ENCODE measurements around the gene TMEM270.

Gene TMEM270

GRCh38 chr7:73851410-73852338, 9.3 kb upstream of the TMEM270 start:
- DNase-seq (ENCODE audit: extremely low read depth in 1 of 2, low read depth in 1 of 2) = no peak

GRCh38 chr7:73852500-73852899, 8.5 kb upstream of the TMEM270 start:
- DNase-seq (ENCODE audit: extremely low read depth in 1 of 2, low read depth in 1 of 2) = no peak

- DNase-seq (ENCODE audit: extremely low read depth in 1 of 2, low read depth in 1 of 2) = no peak
Measured at GRCh38 chr7:73856941-73857340, 4.0 kb upstream of the TMEM270 start.

- no peak for DNase-seq (ENCODE audit: extremely low read depth in 1 of 2, low read depth in 1 of 2)
Measured at GRCh38 chr7:73858807-73859206, 2.2 kb upstream of the TMEM270 start.

GRCh38 chr7:73861305-73861704, 346 bp downstream of the TMEM270 start:
- DNase-seq (ENCODE audit: extremely low read depth in 1 of 2, low read depth in 1 of 2) = no peak

GRCh38 chr7:73864981-73865711, 4.2 kb downstream of the TMEM270 start:
- no peak for DNase-seq (ENCODE audit: extremely low read depth in 1 of 2, low read depth in 1 of 2)

GRCh38 chr7:73865738-73866445, 4.9 kb downstream of the TMEM270 start:
- DNase-seq (ENCODE audit: extremely low read depth in 1 of 2, low read depth in 1 of 2) = no peak

GRCh38 chr7:73866446-73866767, 5.4 kb downstream of the TMEM270 start:
- DNase-seq (ENCODE audit: extremely low read depth in 1 of 2, low read depth in 1 of 2) = no peak

- no peak for DNase-seq (ENCODE audit: extremely low read depth in 1 of 2, low read depth in 1 of 2)
Measured at GRCh38 chr7:73869011-73869798, 8.2 kb downstream of the TMEM270 start.

GRCh38 chr7:73870041-73870492, 9.1 kb downstream of the TMEM270 start:
- DNase-seq (ENCODE audit: extremely low read depth in 1 of 2, low read depth in 1 of 2) = no peak

GRCh38 chr7:73871163-73872011, 10.4 kb downstream of the TMEM270 start:
- DNase-seq (ENCODE audit: extremely low read depth in 1 of 2, low read depth in 1 of 2) = no peak

GRCh38 chr7:73872056-73872908, 11.3 kb downstream of the TMEM270 start:
- DNase-seq (ENCODE audit: extremely low read depth in 1 of 2, low read depth in 1 of 2) = no peak

- DNase-seq (ENCODE audit: extremely low read depth in 1 of 2, low read depth in 1 of 2) = no peak
Measured at GRCh38 chr7:73876361-73876760, 15.4 kb downstream of the TMEM270 start.

- DNase-seq (ENCODE audit: extremely low read depth in 1 of 2, low read depth in 1 of 2) = no peak
Measured at GRCh38 chr7:73876973-73877372, 16.0 kb downstream of the TMEM270 start.

- no peak for DNase-seq (ENCODE audit: extremely low read depth in 1 of 2, low read depth in 1 of 2)
Measured at GRCh38 chr7:73879977-73880681, 19.2 kb downstream of the TMEM270 start.

- DNase-seq (ENCODE audit: extremely low read depth in 1 of 2, low read depth in 1 of 2) = no peak
Measured at GRCh38 chr7:73880755-73881328, 19.9 kb downstream of the TMEM270 start.

GRCh38 chr7:73881352-73882046, 20.5 kb downstream of the TMEM270 start:
- DNase-seq (ENCODE audit: extremely low read depth in 1 of 2, low read depth in 1 of 2) = no peak
